Type B pancreatic cell (in vitro differentiated cells): Measurements from ENCODE around the gene CADPS. TPM values are rescaled to one million over a fixed set of nuclear protein-coding genes. Genes with fewer than 3 reads are reported as not detected.

Source experiments
- DNase-seq: peaks from one replicate; pipeline ENCODE4 v3.0.0; 2021; ENCODE audit warnings: mixed read lengths; ENCODE audit not compliant: unreplicated experiment; ENCODE audit errors: extremely low spot score
- H3K27ac Mint-ChIP-seq: 2 replicates; pipeline ENCODE4 v1.8.0; 2021; ENCODE audit warnings: mild to moderate bottlenecking, mixed read lengths
- H3K27me3 Mint-ChIP-seq: 2 replicates; pipeline ENCODE4 v1.8.0; 2021; ENCODE audit warnings: mixed read lengths
- H3K36me3 Mint-ChIP-seq: 2 replicates; pipeline ENCODE4 v1.8.0; 2021; ENCODE audit warnings: mixed read lengths
- H3K4me1 Mint-ChIP-seq: one replicate; pipeline ENCODE4 v1.8.0; 2021; ENCODE audit warnings: mixed read lengths; ENCODE audit not compliant: unreplicated experiment
- H3K4me3 Mint-ChIP-seq: 2 replicates; pipeline ENCODE4 v1.8.0; 2021; ENCODE audit warnings: mild to moderate bottlenecking, mixed read lengths
- H3K9me3 Mint-ChIP-seq: 2 replicates; pipeline ENCODE4 v1.8.0; 2021; ENCODE audit warnings: mixed read lengths
- total RNA-seq: library from RNA; stranded (reverse); gene quantifications from 2 replicates; pipeline ENCODE4 v1.2.1, GENCODE V29; 2021; ENCODE audit warnings: low replicate concordance
- TF ChIP-seq, protein P1 (sequence below): fragments of 200-600 bp; sonication (generic); conservative IDR thresholded peaks from 2 replicates; pipeline ENCODE4 v1.5.0; 2021; ENCODE audit warnings: antibody characterized with exemption, mild to moderate bottlenecking

Gene CADPS
- total RNA-seq, 1 donor from 2014 or later, result 21.6 TPM

DNA sequence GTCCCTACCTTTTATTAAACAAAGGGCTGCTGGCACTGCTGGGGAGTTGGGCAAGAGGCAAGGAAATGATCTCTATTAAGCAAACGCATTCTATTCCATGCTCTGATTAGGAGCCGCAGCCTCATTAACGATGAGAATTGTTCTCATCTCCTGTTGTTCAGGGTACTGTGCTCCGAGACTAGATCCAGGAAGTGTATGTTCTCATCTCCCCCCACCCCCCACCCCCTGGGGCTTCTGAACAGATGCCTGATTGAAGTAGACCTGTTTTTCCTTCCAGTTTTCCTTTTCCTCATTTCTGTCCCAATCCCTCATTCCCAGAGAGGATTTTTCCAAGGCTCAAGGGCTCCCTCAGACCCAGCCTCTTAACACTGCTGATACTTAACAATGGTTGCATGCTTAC is 420.3 kb downstream of the CADPS start:
- no peak for DNase-seq
- Mint-ChIP-seq H3K27ac (no peak overlapping the region), H3K4me1 (peaks cover 7% of the 10 kb centered on the region)

DNA sequence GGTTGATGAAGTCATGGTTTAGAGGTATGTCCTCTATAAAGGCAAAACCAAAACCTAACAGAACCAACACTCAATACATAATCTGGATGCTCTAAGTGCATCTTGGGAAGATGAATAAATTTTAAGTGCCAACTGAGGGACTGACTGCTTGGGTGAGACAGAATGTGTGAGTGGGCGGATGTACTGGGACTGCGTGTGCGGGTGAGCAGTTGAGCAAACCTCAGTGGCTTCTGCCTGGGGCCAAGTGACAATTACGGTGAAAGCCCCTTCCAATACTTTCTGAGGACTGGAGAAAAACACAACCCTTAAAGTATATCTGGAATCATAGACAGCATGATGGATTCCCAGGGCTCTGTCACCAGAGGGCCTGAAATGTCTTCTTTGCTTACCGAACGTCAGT is 421.8 kb downstream of the CADPS start:
- H3K9me3 Mint-ChIP-seq, result no peaks in the 10 kb centered on the region
- peaks cover 22% of the 10 kb centered on the region for H3K27me3 Mint-ChIP-seq
- TF ChIP-seq, protein P1, sequence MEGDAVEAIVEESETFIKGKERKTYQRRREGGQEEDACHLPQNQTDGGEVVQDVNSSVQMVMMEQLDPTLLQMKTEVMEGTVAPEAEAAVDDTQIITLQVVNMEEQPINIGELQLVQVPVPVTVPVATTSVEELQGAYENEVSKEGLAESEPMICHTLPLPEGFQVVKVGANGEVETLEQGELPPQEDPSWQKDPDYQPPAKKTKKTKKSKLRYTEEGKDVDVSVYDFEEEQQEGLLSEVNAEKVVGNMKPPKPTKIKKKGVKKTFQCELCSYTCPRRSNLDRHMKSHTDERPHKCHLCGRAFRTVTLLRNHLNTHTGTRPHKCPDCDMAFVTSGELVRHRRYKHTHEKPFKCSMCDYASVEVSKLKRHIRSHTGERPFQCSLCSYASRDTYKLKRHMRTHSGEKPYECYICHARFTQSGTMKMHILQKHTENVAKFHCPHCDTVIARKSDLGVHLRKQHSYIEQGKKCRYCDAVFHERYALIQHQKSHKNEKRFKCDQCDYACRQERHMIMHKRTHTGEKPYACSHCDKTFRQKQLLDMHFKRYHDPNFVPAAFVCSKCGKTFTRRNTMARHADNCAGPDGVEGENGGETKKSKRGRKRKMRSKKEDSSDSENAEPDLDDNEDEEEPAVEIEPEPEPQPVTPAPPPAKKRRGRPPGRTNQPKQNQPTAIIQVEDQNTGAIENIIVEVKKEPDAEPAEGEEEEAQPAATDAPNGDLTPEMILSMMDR, result no peak
- H3K27ac Mint-ChIP-seq, result no peak overlapping the region
- no peaks in the 10 kb centered on the region for H3K36me3 Mint-ChIP-seq
- H3K4me1 Mint-ChIP-seq, result peaks cover 7% of the 10 kb centered on the region
- no peak for DNase-seq
- H3K4me3 Mint-ChIP-seq, result no peak overlapping the region

More for the DNA sequence above, 420.3 kb downstream of the CADPS start:
- H3K9me3 Mint-ChIP-seq, result no peaks in the 10 kb centered on the region
- TF ChIP-seq, protein P1, result no peak
- H3K36me3 Mint-ChIP-seq, result no peaks in the 10 kb centered on the region
- H3K4me3 Mint-ChIP-seq, result no peak overlapping the region
- peaks cover 20% of the 10 kb centered on the region for H3K27me3 Mint-ChIP-seq

DNA sequence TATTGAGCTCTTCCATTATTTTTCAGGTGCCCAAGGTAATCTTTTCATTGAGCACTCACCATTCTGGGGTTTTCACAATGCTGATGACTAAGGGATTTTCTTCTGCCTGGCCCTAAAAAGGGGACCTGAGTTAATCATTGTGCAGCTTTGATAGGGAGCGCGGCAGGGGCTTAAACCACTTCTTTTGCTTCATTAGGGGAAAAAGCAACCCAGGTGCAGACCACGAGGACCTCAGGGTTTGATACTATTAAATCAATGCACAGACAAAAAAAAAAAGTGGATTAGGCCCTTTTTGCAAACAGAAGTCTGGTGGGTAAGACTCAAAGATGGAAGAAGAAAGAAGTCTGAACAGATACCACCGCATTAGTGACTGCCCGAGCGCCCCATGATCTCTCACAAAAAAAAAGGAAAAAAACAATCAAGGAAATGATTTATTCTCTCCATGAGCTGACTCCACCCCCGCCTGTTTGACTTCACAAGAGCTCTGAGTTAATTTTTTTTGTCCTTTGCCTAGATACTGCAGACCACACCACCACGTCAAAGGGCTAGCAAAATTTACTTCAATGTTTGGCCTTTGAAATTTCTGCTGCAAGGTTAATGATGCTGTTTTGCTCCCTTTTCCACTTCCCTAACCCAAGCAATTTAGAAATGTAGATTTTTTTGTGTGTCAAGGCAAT is 423.9 kb downstream of the CADPS start:
- Mint-ChIP-seq H3K9me3 (no peaks in the 10 kb centered on the region), H3K27me3 (peaks cover 22% of the 10 kb centered on the region), H3K4me1 (peaks cover 7% of the 10 kb centered on the region), H3K27ac (no peak overlapping the region), H3K4me3 (no peak overlapping the region), H3K36me3 (no peaks in the 10 kb centered on the region)
- no peak for DNase-seq
- TF ChIP-seq, protein P1, result no peak

DNA sequence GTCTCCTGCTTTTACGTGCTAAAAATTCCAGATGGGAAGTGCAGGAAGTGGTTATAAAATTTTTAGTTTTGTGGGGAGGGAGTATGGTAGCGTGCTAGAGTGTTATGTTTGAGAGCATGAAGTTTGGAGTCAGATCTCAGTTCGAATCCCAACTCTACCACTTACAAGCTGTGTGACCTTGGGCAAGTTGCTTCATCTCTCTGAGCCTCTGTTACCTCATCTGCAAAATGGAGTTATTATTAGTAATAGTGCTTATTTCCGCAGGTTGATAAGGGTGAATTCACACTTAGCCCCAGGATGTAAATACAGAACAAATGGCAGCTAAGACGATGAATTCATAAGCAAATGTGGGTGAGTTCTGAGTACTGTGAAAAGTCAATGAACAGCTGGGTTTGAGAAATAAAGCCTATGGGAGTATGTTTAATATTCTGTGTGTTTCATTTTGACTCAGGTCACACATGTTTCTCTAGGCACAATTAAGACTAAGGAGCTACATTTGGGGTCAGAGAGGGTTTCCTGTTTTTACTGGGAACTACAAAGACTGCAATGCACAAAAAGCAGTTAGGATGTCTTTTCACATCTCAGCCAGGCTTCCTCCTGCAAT is 428.8 kb downstream of the CADPS start:
- no peak for DNase-seq
- Mint-ChIP-seq H3K27ac (no peak overlapping the region), H3K27me3 (peaks cover 10% of the 10 kb centered on the region), H3K9me3 (no peaks in the 10 kb centered on the region), H3K4me1 (peaks cover 5% of the 10 kb centered on the region), H3K36me3 (no peaks in the 10 kb centered on the region), H3K4me3 (no peak overlapping the region)
- TF ChIP-seq, protein P1, result no peak

DNA sequence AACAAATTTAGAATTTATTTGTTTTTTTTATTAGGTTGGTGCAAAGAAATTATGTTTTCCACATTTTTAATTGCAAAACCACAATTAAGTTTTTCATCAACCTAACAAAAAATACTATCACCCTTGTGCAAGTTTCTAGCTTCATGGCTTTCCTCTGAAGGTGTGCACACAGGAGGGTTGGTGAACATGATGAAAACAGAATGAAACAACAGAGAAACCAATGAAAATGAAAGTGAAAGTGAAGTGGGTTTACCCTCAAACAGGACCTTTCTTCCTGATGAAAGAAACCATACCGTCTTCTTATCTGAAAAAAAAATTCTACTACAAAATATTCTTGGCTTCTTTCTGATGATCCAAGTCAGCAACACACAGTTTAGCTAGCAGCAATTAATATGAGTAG is 429.9 kb downstream of the CADPS start:
- DNase-seq, result no peak
- H3K4me3 Mint-ChIP-seq, result no peak overlapping the region
- H3K27ac Mint-ChIP-seq, result no peak overlapping the region
- no peaks in the 10 kb centered on the region for H3K4me1 Mint-ChIP-seq
- H3K36me3 Mint-ChIP-seq, result no peaks in the 10 kb centered on the region
- H3K9me3 Mint-ChIP-seq, result no peaks in the 10 kb centered on the region
- TF ChIP-seq, protein P1, result no peak
- peaks cover 16% of the 10 kb centered on the region for H3K27me3 Mint-ChIP-seq
